Measurements from ENCODE around the gene USP21. TPM values are rescaled to one million over a fixed set of nuclear protein-coding genes. Genes with fewer than 3 reads are reported as not detected.
"Not testable (repeated sequence)": the region's sequence is repeated elsewhere in the genome, so short reads cannot be mapped to it uniquely, and the experiment has no call there.

The USP21 gene, protein sequence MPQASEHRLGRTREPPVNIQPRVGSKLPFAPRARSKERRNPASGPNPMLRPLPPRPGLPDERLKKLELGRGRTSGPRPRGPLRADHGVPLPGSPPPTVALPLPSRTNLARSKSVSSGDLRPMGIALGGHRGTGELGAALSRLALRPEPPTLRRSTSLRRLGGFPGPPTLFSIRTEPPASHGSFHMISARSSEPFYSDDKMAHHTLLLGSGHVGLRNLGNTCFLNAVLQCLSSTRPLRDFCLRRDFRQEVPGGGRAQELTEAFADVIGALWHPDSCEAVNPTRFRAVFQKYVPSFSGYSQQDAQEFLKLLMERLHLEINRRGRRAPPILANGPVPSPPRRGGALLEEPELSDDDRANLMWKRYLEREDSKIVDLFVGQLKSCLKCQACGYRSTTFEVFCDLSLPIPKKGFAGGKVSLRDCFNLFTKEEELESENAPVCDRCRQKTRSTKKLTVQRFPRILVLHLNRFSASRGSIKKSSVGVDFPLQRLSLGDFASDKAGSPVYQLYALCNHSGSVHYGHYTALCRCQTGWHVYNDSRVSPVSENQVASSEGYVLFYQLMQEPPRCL
- total RNA-seq (10 to 100 TPM; 11.0 to 17.2 TPM), polyA plus RNA-seq (ENCODE audit: insufficient read length in 2 of 2) (10 to 100 TPM; 51.4 to 52.1 TPM)
- long read RNA-seq, donor 1, partial matches to known transcripts = 14 of 19 reads
- long read RNA-seq, donor 1, other reads (novel, unspliced or antisense) = 0 of 19 reads
- long read RNA-seq, donor 2, partial matches to known transcripts = 0 of 4 reads
- long read RNA-seq, donor 2, other reads (novel, unspliced or antisense) = 0 of 4 reads
- long read RNA-seq, donor 3, partial matches to known transcripts = 0 of 3 reads
- long read RNA-seq, donor 3, other reads (novel, unspliced or antisense) = 0 of 3 reads
- long read RNA-seq, donor 4, partial matches to known transcripts = 0 of 4 reads
- long read RNA-seq, donor 4, other reads (novel, unspliced or antisense) = 0 of 4 reads

DNA sequence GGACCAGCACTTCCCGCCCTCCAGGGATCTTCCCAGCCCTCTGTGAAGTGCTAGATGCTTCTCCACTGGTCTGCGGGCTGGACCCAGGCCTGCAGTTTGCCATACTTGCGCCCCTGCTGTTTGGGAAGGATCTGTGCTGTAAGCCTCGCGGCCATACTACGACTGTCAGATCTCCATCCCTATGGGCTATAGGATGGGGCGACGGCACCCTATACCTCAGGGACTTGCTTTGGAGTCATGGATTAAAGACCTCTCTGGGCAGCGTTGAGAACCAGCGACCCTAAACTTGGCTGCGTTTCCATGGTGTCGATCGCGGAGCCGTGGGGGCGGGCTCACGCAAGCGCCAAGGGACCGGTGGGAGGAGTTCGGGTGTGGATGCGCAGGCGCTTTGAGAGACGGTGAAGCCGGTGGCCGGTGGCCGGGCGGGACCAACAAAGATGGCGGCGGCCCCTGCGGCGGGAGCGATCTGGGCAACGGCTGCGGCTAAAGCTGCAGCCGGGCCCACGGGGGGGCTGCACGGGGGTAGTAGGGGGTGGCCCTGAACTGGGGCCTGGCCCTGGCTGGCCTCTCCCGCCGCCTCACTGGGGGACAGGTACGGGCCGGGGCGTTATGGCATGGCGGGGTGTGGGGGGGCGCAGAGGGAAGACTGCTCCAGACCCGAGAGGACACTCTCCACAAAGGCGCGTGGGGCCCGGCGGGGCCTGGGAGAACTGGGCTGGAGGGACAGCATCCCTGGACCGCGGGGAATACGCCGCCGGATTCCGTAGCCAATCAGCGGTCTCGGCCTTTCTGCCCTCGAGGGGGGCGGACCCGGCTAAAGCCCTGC lies at the start of gene USP21:
Gene USP21 (plus strand): TSS at position 414 of the 826 bp plus-strand sequence. CDS start 1,141 bp downstream, outside the sequence.
- peaks cover 48% of the 10 kb centered on the region for H3K36me3 ChIP-seq (ENCODE audit: control insufficient read depth, insufficient read depth, low read length)
- no peaks in the 10 kb centered on the region for H3K27me3 ChIP-seq (ENCODE audit: control insufficient read depth, insufficient read depth, low read length)
- DNase-seq (ENCODE audit: low read depth in 4 of 6, low spot score in 6 of 6) = peak; percentile 90 to 98 (median 94)
- peak within 1 kb of the TSS; percentile 79 for H3K27ac ChIP-seq (ENCODE audit: low read depth, low read length)
- no peaks in the 10 kb centered on the region for H3K9me3 ChIP-seq (ENCODE audit: control insufficient read depth, insufficient read depth, low read length)
- H3K4me1 ChIP-seq (ENCODE audit: control insufficient read depth, insufficient read depth, low read length) = peaks cover 29% of the 10 kb centered on the region
- under 1% methylated on average over 53 of the region's 60 CpGs for WGBS (ENCODE audit: insufficient coverage)
- peak within 1 kb of the TSS; percentile 94 for H3K4me3 ChIP-seq (ENCODE audit: low read depth, low read length)

DNA sequence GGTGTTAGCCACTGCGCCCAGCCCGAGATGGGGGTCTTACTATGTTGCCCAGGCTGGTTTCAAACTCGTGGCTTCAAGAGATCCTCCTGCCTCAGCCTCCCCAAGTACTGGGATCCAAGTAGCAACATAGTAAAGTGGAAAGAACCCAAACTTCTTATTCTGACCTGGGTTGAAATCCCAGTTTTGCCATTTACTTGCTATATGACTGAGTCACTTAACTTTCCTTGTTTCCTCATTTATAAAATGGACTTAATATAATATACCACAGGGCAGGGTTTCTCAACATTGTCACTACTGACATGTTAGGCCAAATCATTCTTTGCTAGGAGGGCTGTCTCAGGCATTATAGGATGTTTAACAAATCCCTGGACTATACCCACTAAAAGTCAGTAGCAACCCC lies 48.2 kb upstream of the USP21 start:
- no peak for DNase-seq (ENCODE audit: low read depth in 4 of 6, low spot score in 6 of 6)
- WGBS (ENCODE audit: insufficient coverage) = 93% methylated on average over 2 of the region's 3 CpGs
- Histone ChIP-seq H3K9me3 (ENCODE audit: control insufficient read depth, insufficient read depth, low read length) (no peaks in the 10 kb centered on the region), H3K27ac (ENCODE audit: low read depth, low read length) (no peak overlapping the region), H3K36me3 (ENCODE audit: control insufficient read depth, insufficient read depth, low read length) (peaks cover 7% of the 10 kb centered on the region), H3K4me1 (ENCODE audit: control insufficient read depth, insufficient read depth, low read length) (peaks cover 2% of the 10 kb centered on the region), H3K4me3 (ENCODE audit: low read depth, low read length) (no peak overlapping the region), H3K27me3 (ENCODE audit: control insufficient read depth, insufficient read depth, low read length) (no peaks in the 10 kb centered on the region)

DNA sequence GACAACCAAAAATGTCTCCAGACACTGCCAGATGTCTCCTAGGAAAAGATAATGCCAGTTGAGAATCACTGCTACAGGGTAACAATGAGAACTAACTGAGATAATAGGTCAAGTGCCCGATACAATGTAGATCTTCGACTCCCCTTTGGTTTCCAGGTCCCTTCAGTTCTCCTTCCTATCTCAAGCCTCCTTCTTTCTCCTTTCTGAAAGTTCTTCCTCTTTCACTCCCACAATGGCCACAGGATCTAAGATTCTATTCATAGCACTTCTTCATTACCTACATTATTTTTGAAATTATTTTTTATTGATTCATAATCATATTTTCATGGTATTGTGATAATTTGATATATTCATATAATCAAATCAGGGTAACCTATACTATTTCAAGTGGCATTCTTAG lies 47.8 kb upstream of the USP21 start:
- H3K27ac ChIP-seq (ENCODE audit: low read depth, low read length) = no peak overlapping the region
- no peaks in the 10 kb centered on the region for H3K27me3 ChIP-seq (ENCODE audit: control insufficient read depth, insufficient read depth, low read length)
- WGBS (ENCODE audit: insufficient coverage) = 94% methylated on average over 2 of the region's 2 CpGs
- no peaks in the 10 kb centered on the region for H3K9me3 ChIP-seq (ENCODE audit: control insufficient read depth, insufficient read depth, low read length)
- H3K36me3 ChIP-seq (ENCODE audit: control insufficient read depth, insufficient read depth, low read length) = peaks cover 10% of the 10 kb centered on the region
- no peak for DNase-seq (ENCODE audit: low read depth in 4 of 6, low spot score in 6 of 6)
- H3K4me1 ChIP-seq (ENCODE audit: control insufficient read depth, insufficient read depth, low read length) = peaks cover 6% of the 10 kb centered on the region
- no peak overlapping the region for H3K4me3 ChIP-seq (ENCODE audit: low read depth, low read length)

DNA sequence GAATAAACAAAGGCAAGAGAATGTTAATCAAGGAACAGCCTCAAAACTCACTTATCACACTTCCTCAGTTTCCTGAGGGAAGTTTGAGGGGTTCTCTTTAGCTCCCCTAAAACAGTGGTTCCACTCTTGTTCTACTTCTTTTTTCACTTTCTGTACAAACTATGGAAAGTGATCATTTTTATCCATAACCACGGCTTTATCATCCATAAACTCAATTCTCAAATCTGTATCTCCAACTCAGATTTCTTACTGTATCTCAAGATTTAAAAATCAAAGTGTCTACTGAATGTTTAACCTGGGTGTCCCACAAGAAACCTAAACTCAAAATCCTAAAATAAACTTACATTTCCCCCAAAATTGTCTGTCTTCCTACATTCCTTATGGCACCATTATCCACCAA lies 45.4 kb upstream of the USP21 start:
- peaks cover 10% of the 10 kb centered on the region for H3K36me3 ChIP-seq (ENCODE audit: control insufficient read depth, insufficient read depth, low read length)
- no peak for DNase-seq (ENCODE audit: low read depth in 4 of 6, low spot score in 6 of 6)

DNA sequence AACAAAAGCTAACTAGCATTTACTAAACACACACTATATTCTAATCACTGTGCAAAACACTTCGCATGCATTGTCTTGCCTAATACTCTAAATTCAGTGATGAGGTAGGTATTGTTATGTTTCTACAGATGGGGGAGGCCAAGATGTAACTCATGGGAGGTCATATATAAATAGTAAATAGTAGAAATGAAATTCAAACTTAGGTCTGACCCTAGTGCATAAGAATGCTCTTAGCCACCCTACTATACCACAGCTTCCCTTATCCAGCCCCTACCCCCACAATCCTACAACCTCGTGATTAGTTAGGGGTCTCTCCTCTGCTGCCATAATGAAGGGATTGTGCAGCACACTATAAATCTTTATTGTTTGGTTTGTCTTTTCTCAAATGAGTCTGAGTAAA lies 44.7 kb upstream of the USP21 start:
- peaks cover 9% of the 10 kb centered on the region for H3K36me3 ChIP-seq (ENCODE audit: control insufficient read depth, insufficient read depth, low read length)
- no peak for DNase-seq (ENCODE audit: low read depth in 4 of 6, low spot score in 6 of 6)
- no peaks in the 10 kb centered on the region for H3K9me3 ChIP-seq (ENCODE audit: control insufficient read depth, insufficient read depth, low read length)
- no peaks in the 10 kb centered on the region for H3K27me3 ChIP-seq (ENCODE audit: control insufficient read depth, insufficient read depth, low read length)
- peaks cover 23% of the 10 kb centered on the region for H3K4me1 ChIP-seq (ENCODE audit: control insufficient read depth, insufficient read depth, low read length)
- H3K4me3 ChIP-seq (ENCODE audit: low read depth, low read length) = no peak overlapping the region
- no CpG with 5 or more reads among the region's 2 CpGs for WGBS (ENCODE audit: insufficient coverage)
- H3K27ac ChIP-seq (ENCODE audit: low read depth, low read length) = no peak overlapping the region

More for the DNA sequence above, 45.4 kb upstream of the USP21 start:
- 100% methylated on average over 1 of the region's 1 CpG for WGBS (ENCODE audit: insufficient coverage)
- Histone ChIP-seq H3K27me3 (ENCODE audit: control insufficient read depth, insufficient read depth, low read length) (no peaks in the 10 kb centered on the region), H3K4me3 (ENCODE audit: low read depth, low read length) (no peak overlapping the region), H3K27ac (ENCODE audit: low read depth, low read length) (no peak overlapping the region), H3K9me3 (ENCODE audit: control insufficient read depth, insufficient read depth, low read length) (no peaks in the 10 kb centered on the region), H3K4me1 (ENCODE audit: control insufficient read depth, insufficient read depth, low read length) (peaks cover 16% of the 10 kb centered on the region)

DNA sequence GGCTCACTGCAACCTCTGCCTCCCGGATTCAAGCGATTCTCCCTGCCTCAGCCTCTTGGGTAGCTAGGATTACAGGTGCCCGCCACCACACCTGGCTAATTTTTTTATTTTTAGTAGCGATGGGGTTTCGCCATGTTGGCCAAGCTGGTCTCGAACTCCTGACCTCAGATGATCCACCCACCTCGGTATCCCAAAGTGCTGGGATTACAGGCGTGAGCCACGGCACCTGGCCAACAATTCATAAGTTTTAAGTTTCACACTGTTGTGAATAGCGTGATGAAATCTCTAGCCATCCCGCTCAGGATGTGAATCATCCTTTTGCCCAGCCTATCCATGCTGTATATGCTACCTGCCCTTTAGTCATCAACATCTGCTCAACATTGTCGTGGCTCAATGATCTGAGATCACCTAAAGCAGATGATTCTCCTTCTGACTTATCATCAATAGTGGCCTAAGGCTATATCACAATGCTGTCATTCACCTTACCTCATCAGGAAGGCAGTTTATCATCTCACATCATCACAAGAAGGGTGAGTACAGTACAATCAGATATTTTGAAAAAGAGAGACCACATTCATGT lies 44.1 kb upstream of the USP21 start:
- no peak for DNase-seq (ENCODE audit: low read depth in 4 of 6, low spot score in 6 of 6)
- no peaks in the 10 kb centered on the region for H3K27me3 ChIP-seq (ENCODE audit: control insufficient read depth, insufficient read depth, low read length)
- peaks cover 25% of the 10 kb centered on the region for H3K4me1 ChIP-seq (ENCODE audit: control insufficient read depth, insufficient read depth, low read length)
- H3K36me3 ChIP-seq (ENCODE audit: control insufficient read depth, insufficient read depth, low read length) = peaks cover 6% of the 10 kb centered on the region
- no peaks in the 10 kb centered on the region for H3K9me3 ChIP-seq (ENCODE audit: control insufficient read depth, insufficient read depth, low read length)
- WGBS (ENCODE audit: insufficient coverage) = 96% methylated on average over 12 of the region's 12 CpGs
- no peak overlapping the region for H3K4me3 ChIP-seq (ENCODE audit: low read depth, low read length)
- no peak overlapping the region for H3K27ac ChIP-seq (ENCODE audit: low read depth, low read length)

DNA sequence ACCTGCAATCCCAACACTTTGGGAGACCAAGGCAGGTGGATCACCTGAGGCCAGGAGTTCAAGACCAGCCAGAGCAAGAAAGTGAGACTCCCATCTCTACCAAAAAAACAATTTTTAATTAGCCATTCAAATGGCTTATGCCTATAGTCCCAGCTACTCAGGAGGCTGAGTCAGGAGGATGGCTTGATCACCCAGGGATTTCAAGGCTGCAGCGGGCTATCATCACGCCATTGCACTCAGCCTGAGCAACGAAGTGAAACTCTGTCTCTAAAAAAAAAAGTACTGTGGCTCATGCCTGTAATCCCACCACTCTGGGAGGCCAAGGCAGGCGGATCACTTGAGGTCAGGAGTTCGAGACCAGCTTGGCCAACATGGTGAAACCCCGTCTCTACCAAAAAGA lies 43.3 kb upstream of the USP21 start:
- H3K27ac ChIP-seq (ENCODE audit: low read depth, low read length); H3K27me3 ChIP-seq (ENCODE audit: control insufficient read depth, insufficient read depth, low read length); H3K9me3 ChIP-seq (ENCODE audit: control insufficient read depth, insufficient read depth, low read length); DNase-seq (ENCODE audit: low read depth in 4 of 6, low spot score in 6 of 6); H3K4me3 ChIP-seq (ENCODE audit: low read depth, low read length): not testable (repeated sequence)
- WGBS (ENCODE audit: insufficient coverage) = 86% methylated on average over 4 of the region's 6 CpGs
- Histone ChIP-seq H3K4me1 (ENCODE audit: control insufficient read depth, insufficient read depth, low read length) (peaks cover 25% of the 10 kb centered on the region), H3K36me3 (ENCODE audit: control insufficient read depth, insufficient read depth, low read length) (peaks cover 12% of the 10 kb centered on the region)

DNA sequence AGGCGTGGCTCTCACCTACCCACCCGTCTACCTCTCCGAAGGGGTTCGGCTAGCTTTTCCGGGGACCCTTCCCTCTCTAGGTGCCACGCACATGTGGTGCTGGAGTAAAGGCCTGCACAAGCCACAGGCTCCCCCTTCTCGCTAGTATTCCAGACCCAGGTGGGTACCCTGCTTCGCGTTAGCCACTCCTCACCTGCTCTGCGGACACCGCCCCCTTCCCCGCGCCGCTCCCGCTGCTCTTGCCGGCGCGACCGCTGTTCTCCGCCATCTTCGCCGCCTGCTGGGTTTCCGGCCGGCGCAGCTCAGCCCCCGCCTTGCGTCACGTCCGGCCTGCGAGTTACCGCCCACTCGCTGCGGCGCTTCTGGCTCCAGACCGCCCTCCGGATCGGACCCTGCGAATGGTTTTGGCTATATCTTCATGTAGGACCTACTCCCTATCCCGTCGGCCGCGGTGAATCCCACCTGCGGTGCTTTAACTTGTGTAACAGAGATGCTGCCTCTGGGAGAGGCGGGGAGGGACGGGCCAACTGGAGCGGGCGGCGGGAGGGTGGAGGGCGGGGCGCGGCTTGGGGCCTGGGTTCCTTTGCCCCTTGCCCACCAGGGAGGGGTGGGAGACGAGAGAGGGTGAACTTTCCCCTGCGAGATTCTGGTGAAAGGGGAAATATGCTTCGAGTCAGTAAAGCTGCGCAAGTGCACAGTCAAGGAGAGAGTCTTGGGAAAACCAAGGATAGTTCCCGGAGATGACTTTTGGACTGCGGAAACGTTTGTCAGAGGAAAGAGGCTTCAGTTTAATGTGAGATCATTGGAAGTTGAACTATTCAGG lies 41.3 kb upstream of the USP21 start, which contains the start of the genes NIT1 and PFDN2:
Gene NIT1 (plus strand): TSS at position 347 of the 823 bp plus-strand sequence. CDS start 72 bp downstream, at position 419.
Gene PFDN2 (minus strand): TSS at position 279 of the 823 bp plus-strand sequence. CDS start 11 bp downstream, at position 268.
- DNase-seq (ENCODE audit: low read depth in 4 of 6, low spot score in 6 of 6) = peak; percentile 71 to 95 (median 80)
- Histone ChIP-seq H3K4me1 (ENCODE audit: control insufficient read depth, insufficient read depth, low read length) (peaks cover 25% of the 10 kb centered on the region), H3K4me3 (ENCODE audit: low read depth, low read length) (peak within 1 kb of the TSS; percentile 73), H3K9me3 (ENCODE audit: control insufficient read depth, insufficient read depth, low read length) (no peaks in the 10 kb centered on the region), H3K36me3 (ENCODE audit: control insufficient read depth, insufficient read depth, low read length) (peaks cover 31% of the 10 kb centered on the region), H3K27me3 (ENCODE audit: control insufficient read depth, insufficient read depth, low read length) (no peaks in the 10 kb centered on the region), H3K27ac (ENCODE audit: low read depth, low read length) (peak within 1 kb of the TSS; percentile 88)
- 0% methylated on average over 55 of the region's 58 CpGs for WGBS (ENCODE audit: insufficient coverage)

Measured in spinal cord (tissue), 10 donors.